Measurements from ENCODE around the gene SSR4.
A peak's percentile ranks its signal among the peaks of the same experiment; 100 is the strongest.

Gene SSR4

DNA sequence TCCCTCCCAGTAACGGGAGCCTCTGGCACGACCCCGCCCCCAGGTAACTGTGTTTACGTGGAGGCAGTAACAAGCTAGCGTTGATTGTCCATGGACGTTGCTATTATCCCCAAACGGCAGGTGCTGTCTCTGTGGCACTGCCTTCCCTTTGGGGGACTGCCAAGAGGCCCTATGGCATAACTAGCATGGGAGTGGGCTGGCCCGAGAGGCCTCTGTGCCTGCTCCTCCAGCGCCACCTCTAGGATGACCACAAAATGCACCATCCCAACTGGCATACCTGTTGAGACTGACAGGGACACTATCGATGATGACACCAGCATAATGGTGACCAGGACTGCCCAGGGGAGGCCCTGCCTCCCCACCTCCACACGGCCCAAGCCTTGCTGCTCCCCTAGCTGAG lies 12.2 kb upstream of the SSR4 start:
- in situ Hi-C loops (cut with HindIII; ENCODE audit: low sequenced_read_pairs): no loop called here
- no peak overlapping the region for H3K4me3 ChIP-seq (ENCODE audit: low read depth, low read length)
- no peak for DNase-seq (ENCODE audit: low read depth, low spot score)
- TF ChIP-seq, protein P1, sequence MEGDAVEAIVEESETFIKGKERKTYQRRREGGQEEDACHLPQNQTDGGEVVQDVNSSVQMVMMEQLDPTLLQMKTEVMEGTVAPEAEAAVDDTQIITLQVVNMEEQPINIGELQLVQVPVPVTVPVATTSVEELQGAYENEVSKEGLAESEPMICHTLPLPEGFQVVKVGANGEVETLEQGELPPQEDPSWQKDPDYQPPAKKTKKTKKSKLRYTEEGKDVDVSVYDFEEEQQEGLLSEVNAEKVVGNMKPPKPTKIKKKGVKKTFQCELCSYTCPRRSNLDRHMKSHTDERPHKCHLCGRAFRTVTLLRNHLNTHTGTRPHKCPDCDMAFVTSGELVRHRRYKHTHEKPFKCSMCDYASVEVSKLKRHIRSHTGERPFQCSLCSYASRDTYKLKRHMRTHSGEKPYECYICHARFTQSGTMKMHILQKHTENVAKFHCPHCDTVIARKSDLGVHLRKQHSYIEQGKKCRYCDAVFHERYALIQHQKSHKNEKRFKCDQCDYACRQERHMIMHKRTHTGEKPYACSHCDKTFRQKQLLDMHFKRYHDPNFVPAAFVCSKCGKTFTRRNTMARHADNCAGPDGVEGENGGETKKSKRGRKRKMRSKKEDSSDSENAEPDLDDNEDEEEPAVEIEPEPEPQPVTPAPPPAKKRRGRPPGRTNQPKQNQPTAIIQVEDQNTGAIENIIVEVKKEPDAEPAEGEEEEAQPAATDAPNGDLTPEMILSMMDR (IDR thresholded peaks at IDR 0.05; ENCODE audit: low read depth, low read length): peak; percentile 6

GRCh38 chrX:153782871-153783270 lies 11.6 kb upstream of the SSR4 start:
- TF ChIP-seq, protein P1 (IDR thresholded peaks at IDR 0.05; ENCODE audit: low read depth, low read length): no peak
- no peak overlapping the region for H3K4me3 ChIP-seq (ENCODE audit: low read depth, low read length)
- in situ Hi-C loops (cut with HindIII; ENCODE audit: low sequenced_read_pairs): no loop called here

GRCh38 chrX:153783378-153784013 lies 11.0 kb upstream of the SSR4 start:
- H3K4me3 ChIP-seq (ENCODE audit: low read depth, low read length): no peak overlapping the region
- TF ChIP-seq, protein P1 (IDR thresholded peaks at IDR 0.05; ENCODE audit: low read depth, low read length): no peak
- in situ Hi-C loops (cut with HindIII; ENCODE audit: low sequenced_read_pairs): no loop called here
- DNase-seq (ENCODE audit: low read depth, low spot score): no peak

More at GRCh38 chrX:153782871-153783270, 11.6 kb upstream of the SSR4 start:
- DNase-seq (ENCODE audit: low read depth, low spot score): no peak

DNA sequence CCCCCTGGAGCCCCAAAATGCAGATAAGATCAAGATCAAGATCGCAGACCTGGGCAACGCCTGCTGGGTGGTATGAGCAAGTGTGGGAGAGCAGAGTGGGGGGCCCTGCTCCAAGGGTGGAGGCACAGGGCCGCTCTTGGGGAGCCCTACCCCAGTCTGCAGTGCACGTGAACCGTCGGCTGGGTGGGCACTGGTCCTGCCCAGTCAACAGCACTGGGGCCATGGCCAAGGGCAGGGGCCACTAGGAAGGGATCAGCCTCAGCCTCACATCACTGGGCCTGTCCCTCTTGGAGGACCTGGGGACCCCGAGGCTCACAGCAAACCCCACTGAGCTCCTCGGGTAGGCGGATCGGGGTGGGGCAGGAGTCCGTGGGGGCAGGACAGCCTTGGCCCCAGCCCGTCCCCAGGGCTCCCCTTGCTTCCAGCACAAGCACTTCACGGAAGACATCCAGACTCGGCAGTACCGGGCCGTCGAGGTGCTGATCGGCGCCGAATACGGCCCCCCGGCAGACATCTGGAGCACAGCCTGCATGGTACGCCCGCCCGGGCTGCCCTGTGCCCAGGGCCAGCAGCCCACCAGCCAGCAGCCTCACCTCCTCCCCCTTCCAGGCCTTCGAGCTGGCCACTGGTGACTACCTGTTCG lies 10.0 kb upstream of the SSR4 start:
- no peak for DNase-seq (ENCODE audit: low read depth, low spot score)
- in situ Hi-C loops (cut with HindIII; ENCODE audit: low sequenced_read_pairs): no loop called here
- TF ChIP-seq, protein P1 (IDR thresholded peaks at IDR 0.05; ENCODE audit: low read depth, low read length): no peak
- H3K4me3 ChIP-seq (ENCODE audit: low read depth, low read length): no peak overlapping the region

- DNase-seq (ENCODE audit: low read depth, low spot score): no peak
- in situ Hi-C loops (cut with HindIII; ENCODE audit: low sequenced_read_pairs): no loop called here
- TF ChIP-seq, protein P1 (IDR thresholded peaks at IDR 0.05; ENCODE audit: low read depth, low read length): no peak
- H3K4me3 ChIP-seq (ENCODE audit: low read depth, low read length): no peak overlapping the region
Observed at GRCh38 chrX:153786669-153787068, 7.8 kb upstream of the SSR4 start.

DNA sequence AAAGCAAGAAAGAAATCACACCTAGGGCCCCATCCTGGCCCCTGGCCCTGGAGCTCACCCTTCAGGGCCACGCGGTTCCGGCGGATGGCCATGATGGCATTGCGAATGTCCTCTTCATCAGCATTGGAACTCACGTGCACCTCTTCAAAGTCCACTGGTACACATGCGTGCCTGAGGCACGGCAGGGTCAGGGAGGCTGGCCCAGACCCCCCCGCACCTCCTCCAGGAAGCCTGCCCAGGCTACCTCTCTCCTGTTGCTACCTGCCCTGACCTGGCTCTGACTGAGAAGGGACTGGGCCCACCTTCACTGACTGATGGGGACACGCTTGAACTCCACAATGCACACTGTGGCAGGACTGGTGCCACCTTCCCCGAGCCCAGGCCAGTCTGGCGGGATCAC lies 4.8 kb upstream of the SSR4 start:
- DNase-seq (ENCODE audit: low read depth, low spot score): no peak
- in situ Hi-C loops (cut with HindIII; ENCODE audit: low sequenced_read_pairs): no loop called here
- TF ChIP-seq, protein P1 (IDR thresholded peaks at IDR 0.05; ENCODE audit: low read depth, low read length): no peak
- H3K4me3 ChIP-seq (ENCODE audit: low read depth, low read length): no peak overlapping the region
